GM13976 (cell line): ENCODE data around the gene ATOX1.
"Not testable (repeated sequence)": the region's sequence is repeated elsewhere in the genome, so short reads cannot be mapped to it uniquely, and the experiment has no call there.

Experiments
- DNase-seq: peaks from one replicate; pipeline ENCODE4 v3.0.0; 2012; ENCODE audit warnings: low spot score
- in situ Hi-C: fragments of 300-500 bp; cut with MboI; formaldehyde crosslinking; loops from one replicate; pipeline ENCODE4 v1.12.0; 2022; ENCODE audit warnings: low sequenced_read_pairs, mixed read lengths, inconsistent platforms; ENCODE audit not compliant: unreplicated experiment
- TF ChIP-seq, protein P1 (sequence below): IDR thresholded peaks from 2 replicates; pipeline ENCODE4 v1.5.1; 2012; ENCODE audit warnings: borderline replicate concordance, mild to moderate bottlenecking; ENCODE audit not compliant: insufficient read depth; ENCODE audit errors: extremely low read depth, missing control alignments, control extremely low read depth

The ATOX1 gene

DNA sequence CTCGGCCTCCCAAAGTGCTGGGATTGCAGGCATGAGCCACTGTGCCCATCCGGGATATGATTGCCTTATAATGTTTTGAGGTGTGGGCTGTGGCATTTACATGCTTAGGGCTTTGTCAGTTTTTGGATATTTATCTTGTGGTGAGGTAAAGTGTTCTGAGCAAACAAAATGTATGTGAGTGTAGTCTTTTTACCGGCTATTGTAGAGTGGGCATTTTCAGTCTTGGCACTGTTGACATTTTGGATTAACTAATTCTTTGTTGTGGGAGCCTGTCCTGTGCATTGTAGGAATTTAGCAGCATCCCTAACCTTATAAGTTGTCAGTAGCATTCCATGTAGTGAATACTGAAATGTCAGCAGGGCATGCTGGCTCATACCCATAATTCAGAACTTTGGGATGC, 34.9 kb upstream of the ATOX1 start:
- no peak for DNase-seq
- in situ Hi-C loops, result no loop called here

DNA sequence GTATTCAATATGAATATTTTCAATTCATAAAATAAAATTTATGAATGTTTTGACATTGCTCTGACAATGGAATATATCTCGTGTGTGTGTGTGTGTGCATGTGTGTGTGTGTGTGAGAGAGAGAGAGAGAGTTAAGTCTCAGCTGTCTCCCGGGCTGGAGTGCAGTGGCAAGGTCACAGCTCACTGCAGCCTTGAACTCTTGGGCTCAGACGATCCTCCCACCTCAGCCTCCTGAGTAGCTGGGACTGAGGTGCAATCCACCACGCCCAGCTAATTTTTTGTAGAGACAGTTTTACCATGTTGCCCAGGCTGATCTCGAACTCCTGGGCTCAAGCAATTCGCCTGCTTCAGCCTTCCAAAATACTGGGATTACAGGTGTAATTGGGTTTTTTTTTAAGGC, 29.4 kb upstream of the ATOX1 start:
- in situ Hi-C loops, result no loop called here
- DNase-seq, result no peak
- TF ChIP-seq, protein P1, sequence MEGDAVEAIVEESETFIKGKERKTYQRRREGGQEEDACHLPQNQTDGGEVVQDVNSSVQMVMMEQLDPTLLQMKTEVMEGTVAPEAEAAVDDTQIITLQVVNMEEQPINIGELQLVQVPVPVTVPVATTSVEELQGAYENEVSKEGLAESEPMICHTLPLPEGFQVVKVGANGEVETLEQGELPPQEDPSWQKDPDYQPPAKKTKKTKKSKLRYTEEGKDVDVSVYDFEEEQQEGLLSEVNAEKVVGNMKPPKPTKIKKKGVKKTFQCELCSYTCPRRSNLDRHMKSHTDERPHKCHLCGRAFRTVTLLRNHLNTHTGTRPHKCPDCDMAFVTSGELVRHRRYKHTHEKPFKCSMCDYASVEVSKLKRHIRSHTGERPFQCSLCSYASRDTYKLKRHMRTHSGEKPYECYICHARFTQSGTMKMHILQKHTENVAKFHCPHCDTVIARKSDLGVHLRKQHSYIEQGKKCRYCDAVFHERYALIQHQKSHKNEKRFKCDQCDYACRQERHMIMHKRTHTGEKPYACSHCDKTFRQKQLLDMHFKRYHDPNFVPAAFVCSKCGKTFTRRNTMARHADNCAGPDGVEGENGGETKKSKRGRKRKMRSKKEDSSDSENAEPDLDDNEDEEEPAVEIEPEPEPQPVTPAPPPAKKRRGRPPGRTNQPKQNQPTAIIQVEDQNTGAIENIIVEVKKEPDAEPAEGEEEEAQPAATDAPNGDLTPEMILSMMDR, result no peak

More for the DNA sequence above, 34.9 kb upstream of the ATOX1 start:
- TF ChIP-seq, protein P1, result no peak

DNA sequence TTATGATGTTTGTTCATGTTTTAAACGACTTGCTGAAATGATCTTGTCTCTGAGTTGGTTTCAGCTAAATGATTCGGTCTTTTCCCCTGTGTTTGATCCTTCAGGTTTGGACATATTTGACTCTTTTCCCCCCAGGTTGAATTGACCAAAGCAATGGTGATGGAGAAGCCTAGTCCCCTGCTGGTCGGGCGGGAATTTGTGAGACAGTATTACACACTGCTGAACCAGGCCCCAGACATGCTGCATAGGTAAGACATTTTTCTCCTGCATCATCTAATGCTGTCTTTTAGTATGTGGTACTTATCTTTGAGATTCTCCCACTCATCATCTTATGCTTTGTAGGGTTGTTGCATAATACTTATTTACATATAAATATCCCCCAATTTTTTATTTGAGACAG, 28.0 kb upstream of the ATOX1 start:
- in situ Hi-C loops, result no loop called here
- DNase-seq, result no peak
- TF ChIP-seq, protein P1, result no peak

DNA sequence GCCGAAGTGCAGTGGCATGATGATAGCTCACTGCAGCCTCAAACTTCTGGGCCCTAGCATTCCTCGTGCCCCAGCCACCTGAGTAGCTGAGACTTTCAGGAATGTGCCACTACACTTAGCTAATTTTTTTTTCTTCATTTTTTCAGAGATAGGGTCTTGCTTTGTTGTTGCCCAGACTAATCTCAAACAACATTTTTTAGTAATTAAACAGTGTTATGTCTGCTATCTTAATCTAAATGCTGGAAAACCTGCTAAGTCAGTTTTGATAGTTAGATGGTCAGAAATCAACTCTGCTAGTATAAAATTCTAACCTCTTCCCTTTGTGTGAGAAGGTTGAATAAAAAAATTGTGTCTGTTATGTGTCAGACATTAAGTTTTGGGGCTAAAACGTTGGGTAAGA, 25.7 kb upstream of the ATOX1 start:
- no peak for DNase-seq
- in situ Hi-C loops, result no loop called here
- TF ChIP-seq, protein P1, result no peak

DNA sequence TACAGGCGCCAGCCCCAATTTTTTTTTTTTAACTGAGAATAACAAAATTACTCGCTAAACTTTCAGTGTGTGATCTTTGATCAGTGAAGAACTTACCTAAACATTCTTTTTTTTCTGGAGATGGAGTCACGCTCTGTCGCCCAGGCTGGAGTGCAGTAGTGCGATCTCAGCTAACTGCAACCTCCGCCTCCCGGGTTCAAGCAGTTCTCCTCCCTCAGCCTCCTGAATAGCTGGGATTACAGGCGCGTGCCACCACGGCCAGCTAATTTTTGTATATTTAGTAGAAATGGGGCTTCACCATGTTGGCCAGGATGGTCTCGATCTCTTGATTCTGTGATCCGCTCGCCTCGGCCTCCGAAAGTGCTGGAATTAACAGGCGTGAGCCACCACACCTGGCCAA, 25.2 kb upstream of the ATOX1 start:
- DNase-seq, in situ Hi-C loops: not testable (repeated sequence)

DNA sequence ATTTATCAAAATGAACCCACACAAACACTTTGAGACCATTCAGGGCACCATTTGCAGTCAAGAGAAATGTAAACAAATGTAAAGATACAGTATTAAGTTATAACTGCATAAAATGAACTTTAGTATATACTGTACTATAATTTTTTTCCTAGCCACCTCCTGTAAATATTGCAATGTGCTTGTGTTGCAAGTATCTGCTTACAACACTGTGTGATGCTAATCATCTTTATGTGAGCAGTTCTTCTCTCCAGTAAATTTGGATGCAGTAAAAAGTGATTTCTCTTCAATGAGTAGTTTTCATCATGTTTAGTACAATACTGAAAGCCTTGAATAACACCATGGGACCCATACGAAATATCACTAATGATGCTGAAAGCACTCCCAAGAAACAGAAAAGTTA, 22.8 kb upstream of the ATOX1 start:
- in situ Hi-C loops, result no loop called here
- TF ChIP-seq, protein P1, result no peak
- DNase-seq, result no peak

DNA sequence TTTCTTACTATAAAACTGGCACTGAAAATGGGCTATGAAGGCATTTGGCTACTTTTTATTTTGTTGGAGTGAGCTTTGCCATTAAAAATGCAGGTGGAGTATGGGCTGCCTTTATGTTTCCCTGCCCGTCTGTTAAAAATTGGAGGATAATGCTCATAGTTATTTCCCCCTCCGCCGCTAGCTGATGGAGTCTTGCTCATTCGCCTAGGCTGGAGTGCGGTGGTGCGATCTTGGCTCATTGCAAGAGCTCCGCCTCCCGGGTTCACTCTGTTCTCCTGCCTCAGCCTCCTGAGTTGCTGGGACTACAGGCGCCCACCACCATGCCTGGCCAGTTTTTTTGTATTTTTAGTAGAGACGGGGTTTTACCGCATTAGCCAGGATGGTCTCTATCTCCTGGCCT, 21.9 kb upstream of the ATOX1 start:
- in situ Hi-C loops, result no loop called here
- TF ChIP-seq, protein P1, result no peak
- no peak for DNase-seq
